ENCODE measurements around the gene ZSCAN18.
"Not testable (repeated sequence)": the region's sequence is repeated elsewhere in the genome, so short reads cannot be mapped to it uniquely, and the experiment has no call there.

ZSCAN18 gene

GRCh38 chr19:58097781-58098681 lies at the start of gene ZSCAN18:
Gene ZSCAN18 (minus strand): TSS chr19:58098231. CDS start chr19:58090267, 7,964 bp downstream.
- no peak for DNase-seq (ENCODE audit: low read depth)

- not testable (repeated sequence) for DNase-seq (ENCODE audit: low read depth)
Measured at GRCh38 chr19:58147475-58147874, 49.4 kb upstream of the ZSCAN18 start.

DNA sequence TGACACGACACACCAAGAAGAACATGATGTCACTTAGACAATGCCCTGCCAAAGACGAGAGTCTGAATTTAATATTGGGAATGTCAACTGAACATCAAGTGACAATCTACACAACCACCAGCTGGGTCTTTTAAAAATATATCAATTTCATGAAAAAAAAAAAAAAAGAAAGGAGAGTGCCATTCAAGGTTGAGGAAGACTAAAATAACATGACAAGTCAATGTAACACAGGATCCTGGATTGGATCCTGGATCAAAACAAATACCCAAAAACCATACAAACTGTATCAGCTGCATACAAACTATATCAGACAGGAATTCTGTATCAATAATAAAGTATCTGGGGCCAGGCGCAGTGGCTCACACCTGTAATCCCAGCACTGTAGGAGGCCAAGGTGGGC lies 47.8 kb upstream of the ZSCAN18 start:
- DNase-seq (ENCODE audit: low read depth) = no peak

- DNase-seq (ENCODE audit: low read depth) = no peak
Measured at GRCh38 chr19:58134244-58134643, 36.2 kb upstream of the ZSCAN18 start.

DNA sequence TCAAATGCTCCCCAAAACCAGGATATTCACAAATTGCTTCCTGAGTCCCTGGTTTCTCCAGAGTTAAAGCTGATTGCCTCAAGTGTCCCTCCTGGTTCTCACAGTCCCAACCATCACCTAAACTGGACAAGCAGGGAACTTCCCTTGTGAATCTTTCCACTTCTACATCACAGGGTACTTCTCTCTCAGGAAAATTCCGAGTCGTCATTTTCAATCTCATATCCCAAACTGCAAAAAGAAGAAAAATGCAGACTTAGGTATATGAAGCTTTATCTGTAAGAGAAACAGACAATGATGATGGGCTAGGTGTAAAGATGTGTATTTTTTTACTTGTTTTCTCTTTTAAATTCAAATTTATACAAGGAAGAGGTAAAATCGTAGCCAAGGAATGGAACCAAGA lies 31.3 kb upstream of the ZSCAN18 start:
- no peak for DNase-seq (ENCODE audit: low read depth)

- no peak for DNase-seq (ENCODE audit: low read depth)
Measured at GRCh38 chr19:58128041-58128685, 30.1 kb upstream of the ZSCAN18 start.

DNA sequence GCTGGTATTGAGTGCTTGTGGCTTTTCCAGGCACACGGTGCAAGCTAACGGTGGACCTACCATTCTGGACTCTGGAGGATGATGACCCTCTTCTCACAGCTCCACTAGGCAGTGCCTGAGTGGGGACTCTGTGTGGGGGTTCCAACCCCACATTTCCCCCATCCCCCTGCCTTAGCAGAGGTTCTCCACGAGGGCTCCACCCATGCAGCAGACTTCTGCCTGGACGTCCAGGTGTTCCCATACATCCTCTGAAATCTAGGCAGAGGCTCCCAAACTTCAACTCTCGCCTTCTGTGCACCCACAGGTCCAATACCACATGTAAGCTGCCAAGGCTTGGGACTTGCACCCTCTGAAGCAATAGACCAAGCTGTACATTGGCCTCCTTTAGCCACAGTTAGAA lies 25.3 kb upstream of the ZSCAN18 start:
- DNase-seq (ENCODE audit: low read depth) = no peak

GRCh38 chr19:58118979-58119733 lies 21.1 kb upstream of the ZSCAN18 start:
- no peak for DNase-seq (ENCODE audit: low read depth)

- no peak for DNase-seq (ENCODE audit: low read depth)
Measured at GRCh38 chr19:58117841-58118575, 20.0 kb upstream of the ZSCAN18 start.

DNA sequence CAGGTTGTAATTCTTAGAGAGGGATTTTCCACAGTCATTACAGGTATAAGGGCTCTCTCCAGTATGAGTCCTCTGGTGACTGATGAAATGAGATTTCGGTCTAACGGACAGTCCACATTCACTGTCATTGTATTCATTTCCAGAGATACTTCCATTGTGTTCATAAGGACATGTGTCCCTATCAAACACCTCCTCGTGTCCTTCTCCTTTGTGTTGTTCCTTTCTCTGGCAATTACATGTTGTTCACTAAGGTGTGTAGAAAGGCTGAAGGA lies 10.5 kb upstream of the ZSCAN18 start:
- no peak for DNase-seq (ENCODE audit: low read depth)

- no peak for DNase-seq (ENCODE audit: low read depth)
Measured at GRCh38 chr19:58107778-58108545, 9.9 kb upstream of the ZSCAN18 start.

DNA sequence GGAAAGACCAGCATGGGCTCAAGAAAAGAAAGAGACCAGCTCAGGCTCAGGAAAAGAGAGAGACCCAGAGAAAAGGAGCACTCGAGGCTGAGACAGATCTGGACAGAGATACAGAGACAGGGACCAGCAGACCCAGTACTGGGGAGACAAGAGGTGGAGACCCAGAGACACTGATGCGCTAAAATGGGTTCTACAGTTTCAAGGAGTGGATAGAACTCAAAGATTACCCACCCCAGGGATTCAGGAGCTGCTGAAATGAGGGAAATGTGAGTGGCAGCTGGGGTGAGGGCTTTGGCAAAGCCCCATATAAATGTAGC lies 609 bp upstream of the ZSCAN18 start:
- DNase-seq (ENCODE audit: low read depth) = no peak

DNA sequence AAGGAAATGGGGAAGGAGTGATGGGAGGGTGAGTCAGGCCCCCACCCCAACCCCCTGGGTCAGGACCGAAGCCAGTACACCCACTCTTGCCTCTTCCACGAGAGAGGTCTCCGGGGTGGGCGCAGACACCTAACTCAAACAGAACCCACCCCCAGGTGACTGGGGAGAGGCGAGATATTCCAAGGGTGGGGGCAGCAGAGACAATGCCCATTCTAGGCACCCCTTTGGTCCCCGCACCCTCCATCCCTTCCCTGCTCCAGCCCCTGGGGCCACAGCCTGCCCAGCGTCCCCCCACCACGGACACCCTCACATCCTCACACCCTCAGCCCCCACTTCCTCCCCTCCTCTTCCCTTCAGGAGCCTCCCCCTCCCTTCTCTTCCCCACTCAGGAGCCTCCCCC lies 682 bp downstream of the ZSCAN18 start:
- DNase-seq (ENCODE audit: low read depth) = no peak

DNA sequence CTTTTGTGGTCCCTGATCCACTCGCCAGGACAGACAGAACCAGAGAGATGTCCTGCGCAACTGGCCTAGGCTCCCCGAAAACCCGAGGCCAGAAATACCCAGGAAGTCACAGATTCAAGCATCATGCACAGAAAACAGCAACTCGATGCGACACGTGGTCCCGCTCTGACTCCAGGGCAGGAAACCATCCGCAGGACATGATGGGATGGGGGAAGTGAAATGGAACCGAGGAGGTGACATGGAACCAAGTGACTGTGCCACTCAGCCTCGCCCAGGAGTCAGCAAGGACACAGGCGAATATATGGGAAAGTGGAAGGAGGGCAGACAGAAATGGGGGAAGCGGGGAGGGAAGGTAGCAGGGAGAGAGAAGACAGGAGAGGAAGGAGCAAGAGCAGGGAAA lies 1.1 kb downstream of the ZSCAN18 start:
- DNase-seq (ENCODE audit: low read depth) = no peak

- DNase-seq (ENCODE audit: low read depth) = no peak
Measured at GRCh38 chr19:58095328-58095727, 2.7 kb downstream of the ZSCAN18 start.

DNA sequence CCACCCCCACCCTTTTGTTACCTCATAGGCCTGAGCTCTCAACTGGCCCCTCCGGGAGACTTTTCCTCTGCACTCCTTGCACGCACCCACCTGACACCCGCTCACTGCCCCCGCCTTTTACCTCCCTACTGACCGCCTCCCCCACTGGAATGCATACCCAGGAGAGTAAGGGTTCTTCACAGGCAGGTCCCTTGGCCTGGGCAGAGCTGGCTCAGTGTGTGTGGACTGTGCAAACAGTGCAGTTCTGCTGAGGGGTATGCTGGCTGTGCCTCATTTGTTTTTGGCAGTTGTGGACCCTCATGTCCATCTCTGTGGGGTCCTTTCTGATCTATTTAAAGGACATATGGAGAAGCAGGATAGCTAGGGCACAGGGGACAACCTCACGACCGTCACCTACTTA lies 5.0 kb downstream of the ZSCAN18 start:
- DNase-seq (ENCODE audit: low read depth) = no peak

GRCh38 chr19:58091251-58091995 lies 6.6 kb downstream of the ZSCAN18 start:
- DNase-seq (ENCODE audit: low read depth) = no peak

DNA sequence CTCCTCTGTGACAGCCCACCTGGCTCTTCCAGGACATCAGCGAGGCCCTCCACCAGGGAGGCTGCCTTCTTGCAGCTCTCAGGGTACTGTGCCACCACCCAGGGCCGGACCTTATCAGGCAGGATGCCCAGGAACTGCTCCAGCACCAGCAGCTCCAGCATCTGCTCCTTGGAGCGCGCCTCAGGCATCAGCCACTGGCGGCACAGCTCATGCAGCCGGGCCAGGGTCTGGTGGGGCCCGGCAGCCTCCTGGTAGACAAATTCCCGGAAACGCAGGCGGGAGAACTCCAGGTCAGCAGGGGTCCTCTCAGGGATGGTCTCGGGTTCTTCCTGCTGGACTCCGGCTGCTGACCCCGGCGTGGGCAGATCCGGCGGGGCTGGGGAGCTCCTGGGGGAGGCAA lies 8.2 kb downstream of the ZSCAN18 start:
- DNase-seq (ENCODE audit: low read depth) = no peak

- no peak for DNase-seq (ENCODE audit: low read depth)
Measured at GRCh38 chr19:58088521-58089052, 9.4 kb downstream of the ZSCAN18 start.

- no peak for DNase-seq (ENCODE audit: low read depth)
Measured at GRCh38 chr19:58086825-58087710, 11.0 kb downstream of the ZSCAN18 start.
